Stimulated activated CD8-positive, alpha-beta memory T cell treated with anti-CD3 and anti-CD28 coated beads, Interleukin-4, amount 100 ng/mL, for 24 hours (primary cell): ENCODE measurements around the gene TEAD1.

ENCODE experiments used
- DNase-seq: peaks from one replicate; pipeline ENCODE4 v3.0.0-alpha.2; 2020; ENCODE audit warnings: low read depth

TEAD1 gene

DNA sequence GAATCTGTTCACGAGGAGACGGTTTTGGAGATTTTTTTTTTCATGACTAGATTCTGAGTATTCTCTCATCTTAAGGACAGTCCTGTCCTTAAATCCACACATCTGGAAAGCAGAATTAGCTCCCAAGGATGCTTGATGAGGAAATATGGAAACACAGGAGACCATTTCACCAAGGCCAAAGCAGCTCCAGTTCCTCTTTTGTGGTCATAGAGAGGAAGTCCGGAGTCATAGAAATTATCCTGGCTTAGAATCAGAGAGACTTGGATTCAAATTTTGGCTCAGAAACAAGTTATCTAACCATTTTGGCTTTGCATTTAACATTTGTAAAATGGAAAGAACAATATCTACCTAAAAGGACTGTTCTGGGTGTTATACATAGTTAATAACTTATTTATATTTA, 7.3 kb upstream of the TEAD1 start:
- no peak for DNase-seq

DNA sequence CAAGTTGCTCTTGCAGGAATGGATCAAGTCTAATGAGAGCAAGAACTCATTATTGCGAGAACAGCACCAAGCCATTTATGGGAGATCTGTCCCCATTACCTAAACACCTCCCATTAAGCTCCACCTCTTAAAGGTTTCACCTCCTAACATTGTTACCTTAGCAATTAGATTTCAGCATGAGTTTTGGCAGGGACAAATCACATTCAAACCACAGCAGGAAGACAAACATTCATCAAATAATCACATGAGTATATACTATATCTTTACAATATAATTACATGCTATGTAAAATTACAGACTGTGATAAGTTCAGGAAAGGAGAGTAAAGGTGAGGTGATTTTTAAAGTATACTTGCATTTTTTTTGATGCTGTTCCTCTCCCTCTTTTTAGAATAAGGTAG, 6.6 kb upstream of the TEAD1 start:
- DNase-seq = no peak

DNA sequence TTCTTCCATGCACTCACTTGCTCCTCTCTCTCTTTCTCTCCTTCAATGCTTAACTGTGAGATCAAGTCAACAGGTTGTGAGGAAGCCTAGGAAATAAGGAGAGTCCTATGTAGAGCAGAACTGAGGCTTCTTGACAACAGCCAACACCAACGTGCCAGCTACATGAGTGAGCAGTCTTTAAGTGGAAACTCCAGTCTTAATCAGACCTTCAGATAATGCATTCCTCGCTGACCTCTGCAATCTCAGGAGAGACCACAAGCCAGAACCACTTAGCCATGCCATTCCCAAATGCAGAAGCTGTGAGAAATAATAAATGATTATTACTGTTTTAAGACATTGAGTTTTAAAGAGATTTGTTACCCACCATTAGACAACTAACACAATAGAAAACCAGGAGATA, 6.1 kb upstream of the TEAD1 start:
- DNase-seq = no peak

DNA sequence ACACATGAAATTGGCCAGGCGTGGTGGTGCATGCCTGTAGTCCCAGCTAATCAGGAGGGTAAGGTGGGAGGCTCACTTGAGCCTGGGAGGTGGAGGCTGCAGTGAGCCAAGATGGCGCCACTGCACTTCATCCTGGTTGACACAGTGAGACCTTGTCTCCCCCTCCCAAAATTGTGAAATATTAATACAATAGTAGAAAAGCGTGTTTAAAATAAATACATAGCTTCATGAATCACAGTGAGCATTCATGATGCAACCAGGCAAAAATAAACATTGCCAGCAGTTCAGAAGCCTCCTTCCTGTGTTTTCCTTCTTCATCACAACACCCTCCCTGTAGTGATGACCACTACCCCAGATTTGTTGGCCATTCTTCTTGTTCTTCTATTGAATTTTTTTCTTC, 4.3 kb upstream of the TEAD1 start:
- no peak for DNase-seq

DNA sequence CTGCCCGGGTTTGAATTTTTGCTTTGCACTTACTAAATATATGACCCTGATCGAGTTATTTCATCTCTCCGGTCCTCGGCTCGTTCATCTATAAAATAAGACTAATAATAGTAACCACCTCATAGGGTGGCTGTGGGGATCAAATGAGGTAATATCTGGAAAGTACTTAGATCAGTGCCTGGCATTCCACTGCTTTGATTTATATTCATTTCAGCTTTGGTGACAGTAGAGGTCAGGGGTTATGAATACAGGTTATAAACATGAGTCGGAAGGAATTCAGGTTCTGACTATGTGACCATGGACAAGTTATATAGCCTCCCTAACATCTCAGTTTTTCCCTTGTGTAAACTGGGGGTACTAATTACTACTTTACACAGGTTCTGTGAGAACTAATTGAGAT, 2.9 kb upstream of the TEAD1 start:
- no peak for DNase-seq

DNA sequence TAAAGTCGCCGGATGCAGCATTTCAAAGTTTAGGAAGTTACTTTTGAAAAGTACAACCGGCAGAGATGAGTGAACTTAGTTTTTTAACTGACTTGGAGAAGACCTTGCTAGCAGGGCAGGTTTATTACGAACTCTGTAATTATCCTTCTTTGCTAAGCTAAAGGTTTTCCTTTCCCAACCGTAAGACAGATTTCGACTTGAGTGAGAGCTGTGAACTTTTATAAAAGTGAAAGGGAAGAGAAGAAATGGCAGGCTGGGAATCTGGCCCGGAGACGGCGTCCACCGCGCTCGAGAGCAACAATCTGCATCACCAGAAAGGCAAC, 659 bp upstream of the TEAD1 start:
- DNase-seq = no peak

DNA sequence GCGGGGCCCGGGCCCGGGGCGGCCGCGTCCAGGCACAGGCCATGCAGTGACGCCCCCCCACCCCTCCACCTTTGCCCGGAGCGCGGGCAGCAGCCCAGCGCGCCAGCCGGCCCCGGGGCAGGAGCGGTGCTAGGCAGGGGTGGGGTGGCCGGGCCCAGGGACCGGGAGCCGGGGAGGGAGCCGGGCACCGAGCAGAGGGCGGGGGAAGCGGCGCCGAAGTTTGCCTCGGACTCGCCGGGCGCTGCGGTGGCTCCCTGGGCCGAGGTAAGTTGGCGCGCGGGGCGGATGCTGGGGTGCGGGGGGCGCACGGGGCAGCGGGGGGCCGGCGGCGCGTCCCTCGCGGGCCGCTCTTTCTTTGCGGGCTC, 332 bp downstream of the TEAD1 start:
- DNase-seq = no peak

DNA sequence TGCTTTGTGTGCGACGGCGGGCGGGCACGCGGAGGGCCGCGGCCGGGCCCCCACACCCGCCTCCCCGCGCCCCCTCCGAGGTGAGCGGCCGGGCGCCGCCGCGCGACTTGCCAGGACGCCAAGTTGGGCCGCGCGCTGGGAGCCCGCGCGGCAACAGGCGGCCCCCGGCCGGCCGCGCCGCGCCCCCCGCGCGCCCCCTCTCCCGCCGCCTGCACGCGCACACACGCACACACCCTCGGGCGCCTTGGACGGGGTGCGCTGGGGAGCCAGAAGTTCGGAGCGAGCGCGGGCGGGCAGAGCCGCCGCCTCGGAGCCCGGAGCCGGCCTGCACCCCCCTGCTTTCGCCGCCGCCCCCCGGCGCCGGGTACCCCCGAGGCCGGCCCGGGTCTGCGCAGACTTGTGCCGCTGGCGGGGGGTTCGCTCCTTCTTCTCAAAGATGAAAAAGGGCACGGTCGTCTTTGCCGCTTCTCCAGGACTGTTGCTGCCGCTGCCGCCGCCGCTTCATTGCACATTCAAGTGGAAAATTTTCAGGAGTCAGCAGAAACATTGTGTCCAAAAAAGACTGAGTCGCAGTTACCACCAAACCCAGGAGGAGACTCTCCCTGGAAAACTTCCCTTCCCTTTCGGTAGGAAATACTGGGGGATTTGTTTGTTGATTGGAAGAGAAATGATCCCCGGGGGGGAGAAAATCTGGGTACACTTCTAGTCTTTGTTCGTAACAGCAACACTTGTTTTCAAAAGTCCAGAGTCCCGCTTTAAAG, 895 bp downstream of the TEAD1 start:
- DNase-seq = no peak

DNA sequence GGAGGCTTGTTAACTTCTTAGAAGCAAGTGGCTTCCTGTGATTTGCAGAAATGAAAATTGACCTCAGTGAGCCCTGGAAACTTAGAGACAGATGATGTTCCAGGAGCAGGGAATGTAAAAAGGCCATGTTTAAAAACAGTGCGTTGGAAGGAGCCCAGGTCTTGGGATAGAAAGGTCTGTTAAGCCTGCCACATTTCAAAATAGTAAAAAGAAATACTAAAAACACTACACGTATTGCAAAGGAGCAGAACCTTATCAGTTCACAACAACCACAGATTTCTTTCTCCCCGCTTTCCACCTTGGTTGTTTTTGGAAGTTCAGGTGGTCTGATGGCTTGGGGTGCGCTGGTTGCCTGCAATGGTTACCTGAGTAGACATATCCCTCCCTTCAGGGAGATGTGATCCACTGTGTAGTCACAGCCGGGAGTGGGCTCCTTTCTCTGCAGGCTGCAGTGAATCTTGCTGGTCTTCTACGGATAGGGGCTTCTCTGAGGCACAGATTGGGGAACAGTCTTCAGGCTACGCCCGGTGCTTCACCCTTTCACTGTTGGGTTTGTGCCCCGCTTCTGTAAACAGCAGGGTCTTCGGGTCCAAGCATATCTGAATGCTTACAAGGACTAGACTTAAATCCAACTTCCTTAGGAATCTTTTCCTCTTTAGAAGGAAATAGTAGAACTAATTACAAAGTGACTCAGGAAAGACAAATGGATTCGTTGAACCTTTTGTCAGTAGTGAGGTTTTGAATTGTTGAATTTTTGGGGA, 1.9 kb downstream of the TEAD1 start:
- DNase-seq = no peak

DNA sequence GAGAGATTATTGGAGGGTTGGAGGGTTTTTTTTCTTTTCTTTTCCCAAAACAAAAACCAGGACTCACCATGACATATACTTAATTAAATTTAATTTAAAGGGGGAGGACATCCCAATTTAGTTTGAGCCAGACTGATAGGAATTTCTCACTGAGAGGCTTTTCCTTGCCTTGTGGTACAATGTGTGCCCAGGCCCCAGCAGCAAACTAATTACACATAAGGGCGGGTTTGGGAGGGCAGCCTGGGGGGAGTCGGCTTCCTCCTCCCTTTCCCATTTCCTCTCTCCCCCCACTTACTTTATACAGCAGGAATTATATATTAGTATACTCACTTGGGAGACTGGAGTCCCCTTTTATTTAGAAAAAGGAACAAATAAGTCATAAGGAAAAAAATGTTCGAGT, 2.9 kb downstream of the TEAD1 start:
- no peak for DNase-seq

DNA sequence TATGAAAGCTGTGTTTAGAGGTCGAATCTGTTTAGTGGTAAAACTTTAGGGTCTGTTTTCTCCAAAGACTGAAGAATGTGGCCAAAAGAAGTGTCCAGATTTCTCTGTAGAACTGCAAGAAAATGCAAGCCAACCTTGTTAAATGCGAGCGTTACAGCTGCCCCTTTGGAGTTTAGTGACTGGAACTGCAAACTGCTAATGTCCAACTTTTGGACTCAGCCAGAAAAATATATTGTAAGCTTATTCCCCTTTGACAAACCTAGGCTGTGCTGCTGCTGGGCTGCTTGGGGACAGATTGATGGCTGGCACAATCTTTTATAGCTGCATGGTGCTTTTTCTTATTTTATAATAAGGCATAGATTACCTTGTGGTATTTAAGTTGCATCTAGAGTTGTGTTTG, 3.9 kb downstream of the TEAD1 start:
- DNase-seq = no peak

DNA sequence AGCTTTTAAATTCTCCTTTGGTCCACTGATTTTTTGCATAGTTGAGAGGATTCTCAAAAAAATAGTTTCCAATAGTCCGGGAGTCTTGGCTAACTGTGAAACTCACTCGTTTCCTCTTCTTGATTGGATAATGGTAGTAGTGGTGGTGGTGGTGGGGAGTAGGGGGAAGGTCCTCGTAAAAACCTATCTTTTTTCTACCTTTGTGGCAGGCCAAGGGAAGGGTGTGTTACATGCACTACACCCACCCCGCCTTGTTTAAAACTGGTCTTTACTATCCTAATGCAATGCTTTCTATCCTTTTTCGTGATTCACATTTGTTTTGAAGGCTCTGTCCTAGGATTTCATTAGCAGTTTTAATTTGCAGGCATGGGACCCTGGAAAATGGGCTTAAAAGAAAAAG, 4.8 kb downstream of the TEAD1 start:
- no peak for DNase-seq

DNA sequence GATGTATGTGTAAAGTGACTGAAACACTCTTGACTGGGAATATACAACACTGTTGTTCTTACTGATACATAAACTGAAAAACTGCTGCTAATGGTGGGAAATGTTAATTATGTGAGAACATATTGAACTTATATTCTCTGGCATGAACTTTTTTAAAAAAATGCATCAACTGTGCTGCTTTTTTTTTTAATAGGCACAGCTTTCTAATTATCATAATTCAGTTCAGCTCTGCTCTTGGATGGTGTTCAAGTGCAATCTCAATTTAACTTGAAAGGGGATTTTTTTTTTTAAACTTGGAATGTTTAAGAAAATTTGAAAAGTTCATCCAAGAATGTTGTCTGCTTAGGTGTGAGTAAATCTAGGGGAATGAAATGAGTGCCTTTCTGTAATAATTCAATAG, 5.2 kb downstream of the TEAD1 start:
- DNase-seq = no peak

DNA sequence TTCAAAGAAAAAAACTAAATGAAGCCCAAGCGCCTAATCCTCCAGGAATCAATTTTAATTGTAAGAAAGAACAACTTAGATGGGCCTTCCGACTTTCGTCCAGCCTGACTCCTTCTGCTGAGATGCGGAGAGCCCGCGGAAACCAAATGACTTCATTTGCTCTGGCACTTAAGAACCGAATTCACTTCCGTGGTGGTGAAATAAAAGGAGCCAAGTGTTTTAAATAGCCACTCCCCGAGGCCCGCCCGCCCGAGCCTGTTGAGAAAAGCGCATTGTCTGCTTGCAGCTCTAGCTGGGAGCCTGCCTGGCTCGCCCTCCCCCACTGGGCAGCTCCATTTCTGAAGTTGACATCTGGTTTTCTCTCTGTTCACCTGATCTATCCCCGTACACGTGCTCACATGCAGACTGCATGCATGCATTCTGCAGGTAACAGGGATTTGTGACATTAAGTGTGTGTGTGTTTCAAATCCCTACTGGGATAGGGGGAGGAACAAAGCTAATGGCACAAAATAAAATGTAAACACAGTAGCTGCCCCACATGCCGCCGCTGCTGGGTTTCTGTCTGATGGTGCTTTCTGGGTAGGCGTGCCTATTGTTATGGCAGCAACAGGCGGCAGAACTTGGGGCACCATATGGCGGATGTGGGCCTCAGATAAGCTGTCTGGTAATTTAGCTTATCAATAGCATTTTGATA, 6.2 kb downstream of the TEAD1 start:
- no peak for DNase-seq

DNA sequence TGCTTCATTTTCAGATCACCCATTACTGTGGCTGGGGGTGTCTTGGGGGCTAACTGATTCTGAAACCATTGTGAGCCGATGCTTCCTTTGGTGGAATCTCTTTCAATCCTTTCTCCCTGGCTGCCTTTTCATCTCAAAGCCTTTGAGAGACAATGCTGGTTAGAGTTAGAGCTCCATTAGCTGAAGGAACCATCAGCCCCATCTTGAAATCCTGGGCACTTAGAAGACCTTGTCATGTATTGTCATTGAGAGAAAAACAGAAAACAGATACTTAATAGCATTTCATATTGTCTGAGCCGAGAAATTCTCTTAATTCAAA, 6.7 kb downstream of the TEAD1 start:
- no peak for DNase-seq

DNA sequence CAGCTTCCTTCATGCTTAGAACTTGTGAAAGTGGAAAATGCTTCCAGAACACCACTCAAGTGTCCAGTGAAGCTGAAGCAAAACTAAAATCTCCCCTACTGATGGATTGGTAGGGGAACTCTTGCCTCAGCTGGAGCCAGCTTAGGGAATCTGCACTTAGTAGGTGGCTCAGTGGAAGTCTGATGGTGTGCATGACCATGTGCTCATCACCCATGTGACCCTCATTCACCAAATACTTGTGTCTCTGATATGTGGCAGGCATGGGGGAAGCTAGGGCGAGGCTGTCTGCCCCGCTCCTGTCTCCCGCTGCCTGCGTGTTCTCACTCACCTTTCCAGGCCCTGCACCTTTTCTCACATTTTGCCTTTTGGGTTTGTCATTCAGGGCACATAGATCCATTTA, 7.2 kb downstream of the TEAD1 start:
- no peak for DNase-seq

DNA sequence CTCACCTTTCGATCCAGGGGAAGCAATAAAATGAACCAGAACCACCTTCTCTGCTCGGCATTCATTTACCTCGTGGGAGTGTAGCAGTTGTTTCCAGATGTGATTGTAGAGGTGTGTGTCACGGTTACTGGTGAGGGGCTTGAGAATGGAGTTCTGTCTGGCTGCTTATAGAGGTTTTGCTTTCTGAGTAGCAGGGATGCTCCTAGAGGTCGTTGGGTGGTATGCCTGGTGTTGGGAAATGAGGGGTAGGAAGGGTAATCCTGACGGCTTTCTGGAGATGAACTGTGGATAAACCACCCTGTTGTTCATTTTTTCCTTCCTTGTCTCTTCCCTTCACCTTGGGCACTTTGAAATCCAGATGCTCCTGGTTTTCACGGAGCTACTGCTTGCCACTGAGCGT, 8.1 kb downstream of the TEAD1 start:
- no peak for DNase-seq

DNA sequence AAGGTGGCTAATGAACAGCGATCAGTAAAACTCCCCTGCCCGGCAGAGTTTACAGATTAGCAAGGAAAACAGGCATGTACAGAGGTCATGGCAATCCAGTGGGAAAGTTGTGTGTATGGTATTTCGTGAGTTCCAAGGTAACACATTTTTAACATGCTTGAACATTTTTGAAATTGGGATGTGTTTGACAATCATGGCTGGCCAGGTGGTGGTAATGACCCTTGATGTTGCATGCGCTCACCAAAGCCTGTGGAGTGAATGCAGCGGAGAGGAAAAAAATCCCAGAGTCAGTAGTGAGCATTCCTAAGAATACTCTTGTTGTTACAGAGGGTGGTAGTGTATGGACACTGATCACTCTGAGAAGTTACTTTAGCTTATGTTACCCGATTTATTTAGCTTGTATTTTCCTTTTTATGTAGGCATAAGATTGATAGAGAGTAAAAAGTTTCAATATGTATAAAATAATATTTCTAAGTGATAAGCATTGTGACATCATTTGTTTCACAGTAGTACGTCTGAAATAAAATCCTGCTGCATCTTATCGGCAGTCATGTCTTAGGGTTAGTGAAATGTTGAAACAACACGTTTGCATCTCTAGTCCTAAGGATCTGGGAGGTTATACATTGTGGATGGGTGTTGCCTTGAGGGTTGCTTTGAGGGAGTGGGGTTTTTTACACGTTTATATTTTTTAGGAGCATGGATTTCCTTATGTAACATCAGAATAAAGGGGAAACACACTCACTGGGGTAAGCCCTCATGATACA, 8.7 kb downstream of the TEAD1 start:
- no peak for DNase-seq

DNA sequence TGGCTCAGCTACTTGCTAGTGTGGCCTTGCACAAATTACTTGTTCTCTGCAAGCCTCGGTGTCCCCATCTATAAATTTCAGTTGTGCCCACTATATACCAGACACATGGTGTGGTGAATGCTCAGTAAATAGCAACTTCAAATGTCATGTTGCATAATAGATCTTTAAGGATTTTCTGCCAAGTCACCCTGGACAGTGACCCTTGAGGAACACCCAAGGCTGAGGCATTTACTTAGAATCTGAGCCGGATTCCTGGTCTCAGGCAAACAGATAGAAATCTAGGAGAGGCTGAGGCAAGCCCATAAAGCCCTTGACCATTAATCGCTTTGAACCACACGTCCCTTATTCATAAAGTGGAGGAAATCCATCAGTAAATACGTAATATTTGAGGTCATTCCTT, 9.7 kb downstream of the TEAD1 start:
- DNase-seq = no peak

DNA sequence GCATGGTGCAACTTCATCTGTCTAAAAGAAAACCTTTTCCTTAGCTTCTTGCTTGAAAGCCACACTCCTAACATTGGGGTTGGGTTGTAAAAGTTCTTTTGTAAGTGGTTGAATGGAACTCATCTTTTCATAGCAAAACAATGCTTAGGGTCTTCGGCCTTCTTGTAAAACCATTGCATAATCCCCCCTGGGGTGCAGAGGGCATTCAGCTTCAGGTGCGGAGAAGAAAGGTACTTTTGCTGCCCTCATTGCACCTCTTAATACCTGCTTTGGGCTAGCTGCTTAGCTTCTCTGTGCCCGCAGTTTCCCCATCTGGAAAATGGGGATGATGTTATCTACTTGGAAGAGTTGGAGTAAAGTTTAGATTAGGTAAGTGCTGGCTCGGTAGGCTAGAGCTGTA, 10.1 kb downstream of the TEAD1 start:
- no peak for DNase-seq

DNA sequence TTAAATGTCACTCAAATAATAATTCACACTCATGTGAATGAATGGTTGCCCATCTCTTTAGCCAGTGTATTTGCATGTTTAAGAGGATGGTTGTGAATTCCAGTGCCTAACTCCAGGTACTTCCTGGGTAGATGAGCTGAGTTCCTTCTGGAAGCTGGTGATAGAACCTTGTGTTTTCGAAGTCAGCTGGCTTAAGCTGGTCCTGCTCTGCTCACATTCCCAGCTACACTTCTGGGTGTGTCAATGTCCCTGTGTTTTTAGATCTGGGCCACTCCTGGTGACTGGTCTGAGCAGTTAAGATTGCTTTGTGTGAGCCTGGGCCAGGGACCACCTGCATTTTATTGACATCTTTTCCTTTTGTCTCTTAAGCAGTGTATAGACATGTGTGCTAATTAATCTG, 10.6 kb downstream of the TEAD1 start:
- DNase-seq = no peak

DNA sequence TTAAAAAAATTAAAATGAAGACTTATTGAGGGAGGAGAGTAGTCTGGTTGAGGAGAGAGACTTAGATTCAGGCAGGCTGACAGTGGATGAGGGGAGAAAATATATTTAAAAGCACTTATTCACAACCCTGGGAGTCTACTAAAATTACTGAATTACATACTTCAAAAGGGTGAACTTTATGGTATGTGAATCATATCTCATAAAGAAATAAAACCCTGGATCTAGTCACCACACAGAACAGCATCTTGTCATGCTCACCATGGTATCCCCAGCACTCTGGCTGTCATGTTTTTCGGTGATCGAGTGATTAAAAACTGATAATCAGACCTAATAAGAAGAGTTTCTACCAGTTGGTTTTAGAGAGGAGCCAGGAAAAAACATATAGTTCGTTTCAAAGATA, 11.0 kb downstream of the TEAD1 start:
- DNase-seq = no peak
